Stimulated activated CD8-positive, alpha-beta memory T cell treated with anti-CD3 and anti-CD28 coated beads, Interleukin-4, amount 100 ng/mL, for 1 hour (primary cell): ENCODE measurements around the gene PPP3CA.
"Not testable (repeated sequence)": the region's sequence is repeated elsewhere in the genome, so short reads cannot be mapped to it uniquely, and the experiment has no call there.

Experiments used
- DNase-seq, 2 donors: peaks; one replicate each; pipeline ENCODE4 v3.0.0-alpha.2; 2020; ENCODE audit warnings: low read depth in 2 of 2, low spot score in 1 of 2

Gene PPP3CA

DNA sequence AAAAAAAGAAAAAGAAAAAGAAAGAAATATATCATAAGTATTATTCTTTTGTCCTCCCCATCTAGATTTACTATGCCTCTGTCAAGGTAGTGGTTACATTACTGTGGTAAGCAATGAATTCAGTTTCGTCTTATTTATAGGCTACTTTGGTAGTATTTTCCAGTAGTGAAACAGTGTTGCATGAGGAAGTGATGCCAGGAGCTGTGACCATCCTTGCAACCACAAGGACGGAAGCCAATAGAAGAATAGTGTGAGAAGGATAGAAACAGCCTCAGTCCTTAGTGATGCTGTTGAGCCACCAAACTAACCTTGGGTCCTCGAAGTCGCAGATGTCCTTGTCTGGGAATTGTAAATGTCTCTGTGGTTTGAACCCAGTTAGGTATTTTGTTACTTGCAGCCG lies 328.5 kb downstream of the PPP3CA start:
- DNase-seq = no peak

DNA sequence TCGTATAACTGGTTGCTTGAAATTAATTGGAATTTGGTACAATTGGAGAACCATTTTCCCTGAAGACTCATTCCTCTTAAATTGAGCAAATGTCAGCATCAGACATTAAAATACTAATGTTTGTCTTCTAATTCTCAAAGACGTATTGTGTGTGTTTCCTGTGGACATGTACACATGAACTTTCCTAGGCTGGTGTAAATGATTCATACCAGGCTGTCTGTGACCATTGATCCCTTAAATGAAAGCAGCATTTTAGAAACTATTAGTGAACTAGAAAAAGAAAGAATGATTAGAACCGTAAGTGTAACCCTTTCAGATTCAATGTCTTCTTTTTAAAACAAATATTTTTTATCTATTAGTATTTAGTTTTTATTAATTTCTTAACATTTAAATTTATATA lies 332.9 kb downstream of the PPP3CA start:
- no peak for DNase-seq

DNA sequence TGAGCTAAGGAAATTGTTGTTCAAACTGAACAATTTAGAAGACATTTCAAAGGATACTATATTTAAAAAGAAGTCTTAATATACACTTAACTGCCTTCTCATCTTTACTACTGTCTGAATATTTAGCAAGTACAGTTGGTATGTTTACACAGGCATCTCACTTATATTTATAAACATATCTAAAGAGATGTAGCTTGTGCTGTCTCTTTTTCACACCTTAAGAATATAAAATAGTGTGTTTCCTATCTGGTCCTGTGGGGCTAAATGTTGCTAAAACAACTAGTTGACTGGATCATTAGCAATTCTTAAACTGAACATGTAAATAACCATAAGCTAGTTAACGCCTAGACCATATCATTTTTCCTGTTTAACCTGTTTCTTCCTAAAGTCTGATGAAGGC lies 336.3 kb downstream of the PPP3CA start:
- no peak for DNase-seq

GRCh38 chr4:101009471-101009870 lies 337.9 kb downstream of the PPP3CA start:
- no peak for DNase-seq

GRCh38 chr4:101008503-101008902 lies 338.8 kb downstream of the PPP3CA start:
- DNase-seq = no peak

GRCh38 chr4:101005659-101006058 lies 341.7 kb downstream of the PPP3CA start:
- no peak for DNase-seq

DNA sequence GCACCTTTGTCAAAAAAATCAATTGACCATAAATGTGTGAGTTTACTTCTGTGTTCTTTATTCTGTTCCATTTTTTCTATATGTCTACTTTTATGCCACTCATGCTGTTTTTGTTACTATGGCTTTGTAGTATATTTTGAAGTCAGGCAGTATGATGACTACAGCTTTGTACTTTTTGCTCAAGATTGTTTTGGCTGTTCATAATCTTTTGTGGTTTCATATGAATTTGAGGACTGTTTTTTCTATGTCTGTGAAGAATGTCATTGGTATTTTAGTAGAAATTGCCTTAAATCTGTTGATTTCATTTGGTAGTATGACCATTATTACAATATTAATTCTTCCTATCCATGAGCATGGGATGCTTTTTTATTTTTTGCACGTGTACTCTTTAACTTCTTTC lies 346.8 kb downstream of the PPP3CA start:
- DNase-seq = no peak

DNA sequence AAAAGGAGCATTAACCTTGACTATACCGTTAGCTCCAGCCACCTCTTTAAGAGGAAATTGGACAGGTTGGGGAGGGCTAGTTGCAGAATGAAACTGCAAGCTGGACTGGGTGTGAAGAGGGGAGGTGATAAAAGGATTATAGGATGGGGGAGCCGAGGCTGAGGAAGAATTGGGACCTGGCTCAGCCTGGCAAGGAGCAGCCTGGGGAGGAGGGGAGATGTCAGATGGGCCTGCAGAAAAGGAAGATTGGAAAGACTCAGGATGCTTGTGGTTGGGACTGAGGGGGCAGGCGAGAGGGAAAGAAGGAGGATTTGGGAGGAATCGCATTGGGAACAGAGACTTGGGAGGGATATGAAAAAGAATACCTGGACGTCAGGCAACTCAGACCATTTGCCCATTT lies 351.7 kb downstream of the PPP3CA start:
- DNase-seq = no peak

DNA sequence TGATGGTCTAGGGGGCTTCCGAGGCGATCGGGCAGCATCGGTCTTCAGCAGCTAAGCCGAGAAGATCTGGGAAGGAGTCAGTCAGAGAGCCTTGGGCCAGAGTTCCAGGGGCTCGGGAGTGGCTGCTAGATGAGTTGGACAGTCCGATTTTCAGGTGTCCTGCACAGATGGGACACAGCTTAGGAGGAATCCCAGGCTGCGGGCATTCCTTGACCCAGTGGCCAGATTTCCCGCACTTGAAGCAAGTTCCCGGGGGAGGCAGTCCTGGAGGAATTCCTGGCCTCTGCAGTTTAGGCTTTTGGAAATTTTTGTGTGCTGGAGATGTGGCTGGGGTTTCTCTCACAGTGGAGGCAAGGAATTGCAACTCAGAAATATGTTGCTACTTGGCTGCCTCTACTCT lies 352.3 kb downstream of the PPP3CA start:
- DNase-seq = not testable (repeated sequence)

DNA sequence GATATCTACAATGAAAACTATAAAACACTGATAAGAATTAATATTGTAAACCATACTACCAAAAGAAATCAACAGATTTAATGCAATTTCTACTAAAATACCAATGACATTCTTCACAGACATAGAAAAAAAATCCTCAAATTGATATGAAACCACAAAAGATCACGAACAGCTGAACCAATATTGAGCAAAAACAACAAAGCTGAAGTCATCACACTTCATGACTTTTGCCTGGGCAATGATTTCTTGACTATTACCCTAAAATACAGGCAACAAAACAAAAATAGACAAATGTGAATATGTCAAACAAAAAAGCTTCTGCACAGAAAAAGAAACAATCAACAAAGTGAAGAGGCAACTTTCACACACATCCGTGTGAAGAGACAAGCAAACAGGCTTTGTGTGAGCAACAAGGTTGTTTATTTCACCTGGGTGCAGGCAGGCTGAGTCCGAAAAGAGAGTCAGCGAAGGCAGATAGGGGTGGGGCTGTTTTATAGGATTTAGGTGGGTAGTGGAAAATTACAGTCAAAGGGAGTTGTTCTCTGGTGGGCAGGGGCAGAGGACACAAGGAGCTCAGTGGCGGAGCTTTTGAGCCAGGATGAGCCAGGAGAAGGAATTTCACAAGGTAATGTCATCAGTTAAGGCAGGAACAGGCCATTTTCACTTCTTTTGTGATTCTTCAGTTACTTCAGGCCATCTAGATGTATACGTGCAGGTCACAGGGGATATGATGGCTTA lies 355.8 kb downstream of the PPP3CA start:
- DNase-seq = not testable (repeated sequence)

DNA sequence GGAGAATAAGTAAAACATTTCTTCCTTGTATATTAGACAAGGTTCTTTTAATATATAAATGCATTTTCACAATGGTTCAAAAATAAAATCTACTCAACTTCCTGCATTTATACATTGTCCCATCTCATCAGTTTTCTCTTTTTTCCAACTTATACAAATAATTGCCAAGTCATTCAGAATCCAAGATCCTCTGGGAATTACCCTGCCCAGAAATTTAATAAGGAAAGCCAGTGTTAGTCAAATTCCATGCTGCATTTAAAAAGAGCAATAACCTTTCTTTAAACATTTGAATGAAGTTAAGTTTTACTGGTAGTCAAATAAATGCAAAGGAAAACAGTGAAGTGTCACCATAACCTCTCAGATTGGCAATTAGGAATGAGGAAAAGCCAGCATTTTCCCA lies 357.9 kb downstream of the PPP3CA start:
- DNase-seq = no peak

GRCh38 chr4:100988876-100989275 lies 358.4 kb downstream of the PPP3CA start:
- no peak for DNase-seq

- no peak for DNase-seq
These were observed 360.9 kb downstream of the PPP3CA start for GRCh38 chr4:100986360-100986868.

GRCh38 chr4:100985576-100985975 lies 361.8 kb downstream of the PPP3CA start:
- no peak for DNase-seq

DNA sequence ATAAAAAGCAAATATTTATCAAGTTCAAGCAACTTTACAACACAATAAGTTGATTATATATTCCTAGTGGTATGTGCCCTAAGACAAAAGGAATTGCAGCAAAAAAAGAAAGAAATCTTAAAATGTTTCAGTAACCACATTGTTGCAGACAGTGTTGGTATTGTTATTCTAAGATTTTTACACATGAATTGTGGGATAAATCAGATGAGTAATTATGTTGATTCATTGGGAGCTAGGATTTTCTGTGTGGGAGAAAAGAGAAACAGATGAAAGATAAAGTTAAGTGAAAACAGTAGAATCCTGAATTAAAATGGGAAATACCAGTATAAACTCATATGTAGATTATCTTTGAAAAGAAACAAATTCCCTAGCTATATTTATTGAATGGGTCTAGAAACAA lies 362.4 kb downstream of the PPP3CA start:
- DNase-seq = no peak

DNA sequence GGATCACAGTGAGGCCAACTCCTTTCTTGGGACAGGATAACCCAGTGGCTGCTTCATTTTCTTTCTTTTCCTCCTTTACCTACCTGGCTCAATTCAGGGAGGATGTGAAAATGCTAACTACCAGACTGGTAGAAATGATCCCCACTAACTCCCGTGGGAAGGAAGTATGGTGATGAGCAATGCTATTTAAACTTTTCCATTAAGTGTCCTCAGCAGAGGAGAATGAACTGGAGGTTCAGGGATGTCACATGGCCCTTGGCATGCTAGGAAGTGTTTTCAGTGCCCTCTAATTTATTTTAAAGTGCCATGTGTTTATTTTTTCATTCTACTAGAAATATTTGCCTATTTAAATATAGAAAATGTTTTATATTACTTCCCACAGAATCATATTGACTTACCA lies 363.9 kb downstream of the PPP3CA start:
- no peak for DNase-seq

DNA sequence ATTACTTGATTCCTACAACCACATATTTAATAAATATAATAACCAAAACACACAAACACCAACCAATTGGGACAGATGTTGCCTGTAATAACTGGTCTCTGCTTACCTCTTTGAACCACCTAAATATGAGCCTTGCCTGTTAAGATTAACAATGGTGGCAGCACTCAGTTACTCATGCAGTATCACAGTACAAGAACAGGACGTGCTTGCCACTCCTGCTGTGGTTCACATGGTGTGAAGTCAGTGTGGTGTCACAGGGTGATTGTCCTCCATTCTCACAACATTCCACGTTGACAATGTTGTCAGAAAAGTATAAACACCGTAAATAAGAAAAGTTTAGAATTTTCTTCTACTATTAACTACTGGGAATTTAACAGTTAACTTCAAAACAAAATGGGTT lies 365.0 kb downstream of the PPP3CA start:
- DNase-seq = no peak

- DNase-seq = no peak
These were observed 365.7 kb downstream of the PPP3CA start for GRCh38 chr4:100981447-100982204.

- DNase-seq = no peak
These were observed 367.6 kb downstream of the PPP3CA start for GRCh38 chr4:100979736-100980135.

DNA sequence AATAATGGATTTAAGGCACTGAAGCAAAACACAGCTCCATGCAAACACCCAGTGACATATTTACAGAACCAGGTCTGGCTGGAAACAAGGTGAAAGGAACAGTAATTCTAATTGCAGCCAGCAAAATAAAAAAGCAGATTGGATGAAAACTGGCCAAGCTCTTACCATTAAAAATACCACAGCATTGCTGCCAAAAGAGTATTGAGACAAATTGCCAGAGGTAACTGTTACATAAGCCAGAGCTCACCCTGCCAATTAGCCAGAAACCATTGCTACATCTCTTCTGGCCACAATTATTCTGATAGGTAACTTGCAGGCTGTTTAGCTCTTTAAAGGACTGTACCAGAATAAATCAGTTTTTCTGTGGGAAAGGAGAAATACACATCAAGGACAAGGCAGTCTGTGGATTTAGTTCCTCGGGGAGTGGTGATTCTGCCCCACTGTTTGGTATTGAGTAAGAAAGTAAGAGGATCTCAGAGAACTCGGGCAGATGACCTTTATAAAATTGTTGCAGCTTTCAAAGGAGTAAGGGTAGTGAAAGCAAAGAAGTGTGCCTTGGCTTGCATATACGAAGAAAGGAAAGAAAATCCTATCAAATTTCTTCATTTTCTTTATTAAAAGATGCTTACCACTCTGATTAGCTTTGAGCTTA lies 369.5 kb downstream of the PPP3CA start:
- no peak for DNase-seq

GRCh38 chr4:100977274-100977673 lies 370.1 kb downstream of the PPP3CA start:
- DNase-seq = no peak
